Measurements from ENCODE around the gene KCNJ10. TPM values are rescaled to one million over a fixed set of nuclear protein-coding genes. Genes with fewer than 3 reads are reported as not detected.

KCNJ10 gene
- total and polyA plus RNA-seq, 2 donors (not counting 3 experiments of a cell fraction or from before 2014, with no cell fraction given), result not detected

GRCh38 chr1:159990005-159990404, 80.0 kb downstream of the KCNJ10 start:
- Histone ChIP-seq H3K27me3 (ENCODE audit: control insufficient read depth in 2 of 2, insufficient read depth in 2 of 2, low read length in 2 of 2) (peaks cover 4 to 11% of the 10 kb centered on the region in 2 experiments), H3K9ac (replicated peaks; ENCODE audit: extremely low read depth, insufficient read depth, low read length) (no peak overlapping the region), H3K79me2 (ENCODE audit: control insufficient read depth, insufficient read depth, low read length) (no peaks in the 10 kb centered on the region), H4K20me1 (replicated peaks; ENCODE audit: control insufficient read depth, extremely low read depth, insufficient read depth, low read length) (no peaks in the 10 kb centered on the region), H3K27ac (ENCODE audit: insufficient read depth, low read depth, low read length) (no peak overlapping the region), H3K4me1 (ENCODE audit: control insufficient read depth, extremely low read depth, insufficient read depth, low read length) (no peaks in the 10 kb centered on the region), H3K36me3 (ENCODE audit: control insufficient read depth in 2 of 2, extremely low read depth in 1 of 2, insufficient read depth in 2 of 2, low read length in 2 of 2) (no peaks in the 10 kb centered on the region), H3K9me3 (replicated peaks; ENCODE audit: control insufficient read depth, insufficient read depth, low read length) (no peaks in the 10 kb centered on the region), H3K9me1 (replicated peaks; ENCODE audit: control insufficient read depth, extremely low read depth, insufficient read depth, low read length) (no peaks in the 10 kb centered on the region), H3K4me3 (replicated peaks in 1 of 3; ENCODE audit: insufficient read depth in 1 of 3, low read depth in 1 of 3, low read length in 3 of 3) (no peak overlapping the region), H2AFZ (ENCODE audit: low read depth, low read length) (no peak overlapping the region), H3K4me2 (ENCODE audit: insufficient read depth, low read length) (no peak overlapping the region)
- ChIA-PET POLR2A (no interaction called here), CTCF (interaction anchor here (8.6 kb wide), 1 partner anchor 17 kb away, joined by 79 read pairs; no protein-coding TSS in a partner anchor)
- FAIRE-seq (no peak), DNase-seq (ENCODE audit: low read depth, low spot score) (no peak)
- intact Hi-C loops (cut with micrococcal nuclease), result no loop called here
- dilution Hi-C loops (cut with MboI; ENCODE audit: extremely low pct_ligation_motif_present, low sequenced_read_pairs), result no loop called here
- BruUV-seq (replicated peaks), result no TSS peak
- TF ChIP-seq EZH2 (IDR thresholded peaks at IDR 0.05; ENCODE audit: borderline replicate concordance, low read depth, low read length, severe bottlenecking) (no peak), POLR2A (IDR thresholded peaks at IDR 0.05; ENCODE audit: low read depth, low read length) (no peak), CTCF (IDR thresholded peaks at IDR 0.05; ENCODE audit: extremely low read depth in 1 of 2, insufficient read depth in 1 of 2, low read depth in 1 of 2, low read length in 2 of 2) (no peak), MYC (IDR thresholded peaks at IDR 0.05; ENCODE audit: low read depth, low read length) (no peak), JUN (IDR thresholded peaks at IDR 0.05; ENCODE audit: borderline replicate concordance, insufficient read depth, insufficient read length, low read depth) (no peak), POLR2AphosphoS5 (IDR thresholded peaks at IDR 0.05; ENCODE audit: insufficient read depth, low read depth, low read length) (no peak), FOS (IDR thresholded peaks at IDR 0.05; ENCODE audit: borderline replicate concordance, insufficient read depth, low read length) (no peak), MAX (IDR thresholded peaks at IDR 0.05; ENCODE audit: insufficient read depth, insufficient read length) (no peak), GATA2 (IDR thresholded peaks at IDR 0.05; ENCODE audit: insufficient read depth, insufficient read length, low read depth, low read length) (no peak)

Data from endothelial cell of umbilical vein (primary cell).